Body of pancreas (tissue), 4 donors: Measurements from ENCODE around the gene GLS2.

Experiments used
- CTCF ChIP-seq, 7 experiments: fragments of 450-650 bp in 4 of 7; fragments of 200-600 bp in 3 of 7; sonication (generic) in 3 of 7; IDR thresholded peaks; one replicate each; pipeline ENCODE4 v1.5.1; 2016 to 2019; ENCODE audit warnings: antibody characterized with exemption in 7 of 7
- POLR2A ChIP-seq, 3 donors: fragments of 450-650 bp; IDR thresholded peaks; one replicate each; pipeline ENCODE4 v1.6.1; 2016; ENCODE audit warnings: antibody characterized with exemption in 3 of 3, mild to moderate bottlenecking in 2 of 3

GRCh38 chr12:56462565-56462964 is 25.4 kb downstream of the GLS2 start:
- TF ChIP-seq CTCF (IDR thresholded peaks at IDR 0.05) (no peak), POLR2A (IDR thresholded peaks at IDR 0.05) (no peak)
